HCT116 (cell line): ENCODE results near the gene EGFLAM. TPM values are rescaled to one million over a fixed set of nuclear protein-coding genes. Genes with fewer than 3 reads are reported as not detected.

Experiments
- ATAC-seq: fragments of 200-7000 bp; cut with Tn5 transposase; 2 replicates; pipeline ENCODE4 v1.9.1; 2020; ENCODE audit warnings: mild to moderate bottlenecking, moderate library complexity
- BruUV-seq: library from RNA; stranded (reverse); fragments of 400-500 nt; replicated peaks from 2 replicates; lab custom pipeline; 2021; lab: Mats Ljungman, UMichigan
- CTCF ChIA-PET: fragments of 300-600 bp; sonication (Branson Sonifier 250); formaldehyde crosslinking; loops from one replicate; lab custom pipeline; 2021; ENCODE audit warnings: antibody characterized with exemption; lab: Charles Lee
- POLR2A ChIA-PET: fragments of 300-600, 350-600 bp; sonication (Branson Sonifier 250); formaldehyde crosslinking; loops from one replicate; lab custom pipeline; 2021; ENCODE audit warnings: antibody characterized with exemption; lab: Charles Lee
- RAD21 ChIA-PET, 2 experiments: fragments of 300-600 bp; sonication (Branson Sonifier 250); formaldehyde crosslinking; loops; one replicate each; lab custom pipeline; 2023; ENCODE audit warnings: low total read pairs in 2 of 2; ENCODE audit not compliant: uncharacterized antibody in 2 of 2, unreplicated experiment in 2 of 2, low non-redundant PET in 1 of 2; lab: Charles Lee
- DNase-seq: peaks from one replicate; pipeline ENCODE4 v3.0.0-alpha.2; 2010; ENCODE audit warnings: low read depth, low spot score
- H2AFZ ChIP-seq: fragments of 200-600 bp; shearing (Covaris generic), sonication (generic); 2 replicates; pipeline ENCODE4 v1.6.1; 2017; ENCODE audit warnings: low read depth, mixed run types, mixed read lengths, antibody characterized with exemption, low read length; ENCODE audit not compliant: poor library complexity, severe bottlenecking
- H3K27ac ChIP-seq: 2 replicates; pipeline ENCODE4 v1.5.1; 2012; ENCODE audit warnings: low read depth, low read length
- H3K27me3 ChIP-seq: fragments of 200-600 bp; sonication (generic); 2 replicates; pipeline ENCODE4 v1.6.1; 2016; ENCODE audit warnings: mixed run types, low read length, mixed read lengths; ENCODE audit not compliant: insufficient read depth
- H3K36me3 ChIP-seq, 2 experiments: fragments of 200-500 bp in 1 of 2; fragments of 200-600 bp in 1 of 2; sonication (Bioruptor generic) in 1 of 2; sonication (generic) in 1 of 2; 2 replicates each; pipeline versions ENCODE4 v1.5.1 to v1.6.1; 2014 to 2016; ENCODE audit warnings: low read length in 2 of 2, inconsistent platforms in 1 of 2, mixed read lengths in 1 of 2, mixed run types in 1 of 2; ENCODE audit not compliant: insufficient read depth in 2 of 2, control insufficient read depth in 1 of 2
- H3K4me1 ChIP-seq, 2 experiments: fragments of 200-600 bp in 1 of 2; sonication (generic) in 1 of 2; 2 replicates each; pipeline versions ENCODE4 v1.5.1 to v1.6.1; 2012 to 2017; ENCODE audit warnings: low read length in 2 of 2, inconsistent platforms in 1 of 2, mild to moderate bottlenecking in 1 of 2, mixed read lengths in 1 of 2, mixed run types in 1 of 2, moderate library complexity in 1 of 2; ENCODE audit not compliant: insufficient read depth in 2 of 2, control insufficient read depth in 1 of 2
- H3K4me2 ChIP-seq: fragments of 200-600 bp; sonication (generic); 2 replicates; pipeline ENCODE4 v1.6.1; 2017; ENCODE audit warnings: mixed run types, low read length, mixed read lengths
- H3K4me3 ChIP-seq, 2 experiments: fragments of 200-600 bp in 1 of 2; sonication (generic) in 1 of 2; replicated peaks in 1 of 2; 2 replicates each; pipeline ENCODE4 v1.5.1; 2011 to 2016; ENCODE audit warnings: low read length in 2 of 2, control low read depth in 1 of 2, low read depth in 1 of 2, mild to moderate bottlenecking in 1 of 2, mixed read lengths in 1 of 2, mixed run types in 1 of 2
- H3K79me2 ChIP-seq: fragments of 200-600 bp; sonication (generic); 2 replicates; pipeline ENCODE4 v1.6.1; 2017; ENCODE audit warnings: mild to moderate bottlenecking, mixed run types, low read length, moderate library complexity, mixed read lengths; ENCODE audit not compliant: insufficient read depth
- H3K9ac ChIP-seq: fragments of 200-600 bp; sonication (generic); 2 replicates; pipeline ENCODE4 v1.6.1; 2016; ENCODE audit warnings: low read length, mixed read lengths
- H3K9me2 ChIP-seq: fragments of 200-600 bp; sonication (generic), shearing (Covaris generic); 2 replicates; pipeline ENCODE4 v1.6.1; 2017; ENCODE audit warnings: mixed run types, mild to moderate bottlenecking, moderate library complexity; ENCODE audit not compliant: insufficient read depth
- H3K9me3 ChIP-seq, 2 experiments: fragments of 200-500 bp in 1 of 2; fragments of 200-600 bp in 1 of 2; sonication (Bioruptor generic) in 1 of 2; sonication (generic) in 1 of 2; 2 replicates each; pipeline ENCODE4 v1.6.1; 2014 to 2017; ENCODE audit warnings: low read length in 2 of 2, mixed read lengths in 2 of 2, inconsistent platforms in 1 of 2, low read depth in 1 of 2, mild to moderate bottlenecking in 1 of 2, mixed run types in 1 of 2, moderate library complexity in 1 of 2; ENCODE audit not compliant: control insufficient read depth in 1 of 2, insufficient read depth in 1 of 2
- H4K20me1 ChIP-seq: fragments of 200-600 bp; sonication (generic), shearing (Covaris generic); 2 replicates; pipeline ENCODE4 v1.6.1; 2017; ENCODE audit warnings: mixed run types, mild to moderate bottlenecking, moderate library complexity; ENCODE audit not compliant: insufficient read depth
- CTCF ChIP-seq, 3 experiments: fragments of 200-600 bp in 1 of 3; sonication (generic) in 1 of 3; IDR thresholded peaks in 2 of 3; conservative IDR thresholded peaks in 1 of 3; 2 replicates each; pipeline ENCODE4 v1.5.1; 2012 to 2017; ENCODE audit warnings: low read depth in 2 of 3, low read length in 2 of 3, antibody characterized with exemption in 1 of 3, borderline replicate concordance in 1 of 3, control low read depth in 1 of 3, mild to moderate bottlenecking in 1 of 3, mixed read lengths in 1 of 3, mixed run types in 1 of 3, moderate library complexity in 1 of 3; ENCODE audit not compliant: insufficient read depth in 1 of 3
- EGR1 ChIP-seq: IDR thresholded peaks from 2 replicates; pipeline ENCODE4 v1.6.1; 2012; ENCODE audit warnings: low read depth
- ELF1 ChIP-seq: IDR thresholded peaks from 2 replicates; pipeline ENCODE4 v1.6.1; 2012; ENCODE audit warnings: low read depth, borderline replicate concordance
- EZH2 ChIP-seq: fragments of 200-600 bp; sonication (generic); IDR thresholded peaks from 2 replicates; pipeline ENCODE4 v1.6.1; 2017; ENCODE audit warnings: antibody characterized with exemption, mixed run types
- EZH2phosphoT487 ChIP-seq: fragments of 200-600 bp; IDR thresholded peaks from 2 replicates; pipeline ENCODE4 v1.6.1; 2018; ENCODE audit warnings: antibody characterized with exemption, borderline replicate concordance
- JUND ChIP-seq: IDR thresholded peaks from 2 replicates; pipeline ENCODE4 v1.6.1; 2012
- MAX ChIP-seq: IDR thresholded peaks from 2 replicates; pipeline ENCODE4 v1.6.1; 2012
- POLR2A ChIP-seq: IDR thresholded peaks from 2 replicates; pipeline ENCODE4 v1.7.0; 2011; ENCODE audit warnings: borderline replicate concordance; ENCODE audit not compliant: insufficient read depth, insufficient read length; ENCODE audit errors: extremely low read depth
- POLR2AphosphoS5 ChIP-seq: IDR thresholded peaks from 2 replicates; pipeline ENCODE4 v1.6.1; 2011; ENCODE audit warnings: mild to moderate bottlenecking, low read depth, low read length, moderate library complexity
- RAD21 ChIP-seq: IDR thresholded peaks from 2 replicates; pipeline ENCODE4 v1.6.1; 2012; ENCODE audit warnings: low read depth, mild to moderate bottlenecking
- SIN3A ChIP-seq: IDR thresholded peaks from 2 replicates; pipeline ENCODE4 v1.6.1; 2012; ENCODE audit warnings: low read depth
- ZBTB33 ChIP-seq: IDR thresholded peaks from 2 replicates; pipeline ENCODE4 v1.6.1; 2011; ENCODE audit warnings: mild to moderate bottlenecking, low read length, moderate library complexity; ENCODE audit not compliant: insufficient replicate concordance; ENCODE audit errors: extremely low read depth
- intact Hi-C: fragments of 100-400 bp; cut with micrococcal nuclease; formaldehyde crosslinking; loops from 2 replicates; pipeline ENCODE4 v1.10.0; 2022
- total RNA-seq: library from RNA; stranded (reverse); gene quantifications from one replicate; pipeline ENCODE4 v1.2.1, GENCODE V29; 2021; ENCODE audit not compliant: unreplicated experiment

EGFLAM gene
- total RNA-seq, 1 experiment from 2014 or later, result not detected

- Histone ChIP-seq H4K20me1 (no peaks in the 10 kb centered on the region), H3K4me1 (no peaks in the 10 kb centered on the region), H3K36me3 (no peaks in the 10 kb centered on the region), H3K9me3 (no peaks in the 10 kb centered on the region), H3K9me2 (no peaks in the 10 kb centered on the region), H2AFZ (no peak overlapping the region), H3K4me3 (no peak overlapping the region), H3K27ac (no peak overlapping the region), H3K79me2 (no peaks in the 10 kb centered on the region), H3K9ac (no peak overlapping the region), H3K4me2 (no peak overlapping the region), H3K27me3 (no peaks in the 10 kb centered on the region)
- POLR2A ChIA-PET, result no interaction called here
- CTCF ChIA-PET, result interaction anchor here (1.8 kb wide), 1 partner anchor 9 kb away, joined by 7 read pairs; no protein-coding TSS in a partner anchor
- intact Hi-C loops, result no loop called here
- DNase-seq (no peak), ATAC-seq (no peak)
- no TSS peak for BruUV-seq
- RAD21 ChIA-PET, result no interaction called here
- no peak for TF ChIP-seq POLR2A
- no peak for TF ChIP-seq SIN3A
Measured at GRCh38 chr5:38274370-38274769, 16.0 kb downstream of the EGFLAM start.

GRCh38 chr5:38284384-38284783 is 26.0 kb downstream of the EGFLAM start:
- DNase-seq (no peak), ATAC-seq (no peak)
- no peaks in the 10 kb centered on the region for H3K9me2 ChIP-seq
- H3K4me1 ChIP-seq, result no peaks in the 10 kb centered on the region
- no peaks in the 10 kb centered on the region for H4K20me1 ChIP-seq
- no peaks in the 10 kb centered on the region for H3K36me3 ChIP-seq
- H3K27ac ChIP-seq, result no peak overlapping the region
- H3K9me3 ChIP-seq, result no peaks in the 10 kb centered on the region
- H3K79me2 ChIP-seq, result no peaks in the 10 kb centered on the region
- H2AFZ ChIP-seq, result no peak overlapping the region
- ChIA-PET CTCF (interaction anchor here (1.3 kb wide), 1 partner anchor 19 kb away, joined by 4 read pairs; no protein-coding TSS in a partner anchor), RAD21 (no interaction called here), POLR2A (no interaction called here)
- BruUV-seq, result no TSS peak
- TF ChIP-seq EZH2 (no peak), JUND (no peak), POLR2AphosphoS5 (no peak), EGR1 (no peak), MAX (no peak), EZH2phosphoT487 (no peak), ELF1 (no peak), RAD21 (no peak), ZBTB33 (no peak), POLR2A (no peak), SIN3A (no peak), CTCF (IDR thresholded peaks at IDR 0.05 in 2 of 3, conservative IDR thresholded peaks at IDR 0.05 in 1 of 3; ENCODE audit: borderline replicate concordance in 1 of 3, insufficient read depth in 1 of 3, low read depth in 2 of 3, low read length in 2 of 3) (no peak)
- intact Hi-C loops, result no loop called here
- no peak overlapping the region for H3K9ac ChIP-seq
- H3K4me3 ChIP-seq, result no peak overlapping the region
- peaks cover 9% of the 10 kb centered on the region; the same call in 1 of the 2 replicates for H3K27me3 ChIP-seq
- H3K4me2 ChIP-seq, result no peak overlapping the region
